NCI-H510A (cell line): Measurements from ENCODE around the gene PPM1J.

Source experiments
- DNase-seq: peaks from one replicate; lab custom pipeline; 2025; lab: John Stamatoyannopoulos, UW

The PPM1J gene

GRCh38 chr1:112687361-112687760 is 27.8 kb downstream of the PPM1J start:
- DNase-seq: no peak

- DNase-seq: no peak
These were observed 28.3 kb downstream of the PPM1J start for GRCh38 chr1:112686835-112687234.

- DNase-seq: no peak
These were observed 28.7 kb downstream of the PPM1J start for GRCh38 chr1:112686417-112686816.

- no peak for DNase-seq
These were observed 29.2 kb downstream of the PPM1J start for GRCh38 chr1:112685913-112686312.

- no peak for DNase-seq
These were observed 36.5 kb downstream of the PPM1J start for GRCh38 chr1:112678605-112679004.

GRCh38 chr1:112677501-112677900 is 37.6 kb downstream of the PPM1J start:
- no peak for DNase-seq

- no peak for DNase-seq
These were observed 38.6 kb downstream of the PPM1J start for GRCh38 chr1:112676543-112676942.

GRCh38 chr1:112675728-112676381 is 39.3 kb downstream of the PPM1J start:
- no peak for DNase-seq

- peak; percentile 27 for DNase-seq
These were observed 40.0 kb downstream of the PPM1J start for GRCh38 chr1:112674986-112675727.

GRCh38 chr1:112674440-112674985 is 40.6 kb downstream of the PPM1J start, which contains the start of gene MOV10:
TSS of gene MOV10 (plus strand) at chr1:112674659. CDS start at chr1:112674913, 254 bp downstream.
- DNase-seq: peak; percentile 32

GRCh38 chr1:112673592-112674439 is 41.3 kb downstream of the PPM1J start:
- DNase-seq: no peak

GRCh38 chr1:112672842-112673241 is 42.3 kb downstream of the PPM1J start:
- no peak for DNase-seq

- no peak for DNase-seq
These were observed 43.1 kb downstream of the PPM1J start for GRCh38 chr1:112672009-112672408.

GRCh38 chr1:112666946-112667345 is 48.2 kb downstream of the PPM1J start:
- DNase-seq: no peak

- no peak for DNase-seq
These were observed 49.3 kb downstream of the PPM1J start for GRCh38 chr1:112665857-112666256.
